ENCODE data around the gene TIAM2. TPM values are rescaled to one million over a fixed set of nuclear protein-coding genes. Genes with fewer than 3 reads are reported as not detected.

TIAM2 gene
- total and polyA plus RNA-seq, 2 donors (not counting 3 experiments of a cell fraction or from before 2014, with no cell fraction given) = 9.6 to 18.5 TPM

GRCh38 chr6:155292711-155293110, 297.6 kb downstream of the TIAM2 start:
- Histone ChIP-seq H3K27me3 (ENCODE audit: control insufficient read depth in 2 of 2, insufficient read depth in 2 of 2, low read length in 2 of 2) (no peaks in the 10 kb centered on the region), H2AFZ (ENCODE audit: low read depth, low read length) (no peak overlapping the region), H3K4me1 (ENCODE audit: control insufficient read depth, extremely low read depth, insufficient read depth, low read length) (peaks cover 5% of the 10 kb centered on the region), H3K36me3 (ENCODE audit: control insufficient read depth in 2 of 2, extremely low read depth in 1 of 2, insufficient read depth in 2 of 2, low read length in 2 of 2) (peaks cover 4 to 10% of the 10 kb centered on the region in 2 experiments), H4K20me1 (replicated peaks; ENCODE audit: control insufficient read depth, extremely low read depth, insufficient read depth, low read length) (no peaks in the 10 kb centered on the region), H3K79me2 (ENCODE audit: control insufficient read depth, insufficient read depth, low read length) (peaks cover 7% of the 10 kb centered on the region), H3K9me3 (replicated peaks; ENCODE audit: control insufficient read depth, insufficient read depth, low read length) (no peaks in the 10 kb centered on the region), H3K27ac (ENCODE audit: insufficient read depth, low read depth, low read length) (no peak overlapping the region), H3K9ac (replicated peaks; ENCODE audit: extremely low read depth, insufficient read depth, low read length) (no peak overlapping the region), H3K4me3 (replicated peaks in 1 of 3; ENCODE audit: insufficient read depth in 1 of 3, low read depth in 1 of 3, low read length in 3 of 3) (no peak overlapping the region), H3K4me2 (ENCODE audit: insufficient read depth, low read length) (no peak overlapping the region), H3K9me1 (replicated peaks; ENCODE audit: control insufficient read depth, extremely low read depth, insufficient read depth, low read length) (no peaks in the 10 kb centered on the region)
- intact Hi-C loops (cut with micrococcal nuclease) = no loop called here
- ChIA-PET CTCF (interaction anchor here (1.0 to 1.6 kb wide), 3 partner anchors 9 to 115 kb away, joined by 3 to 4 read pairs (median 3); no protein-coding TSS in a partner anchor), POLR2A (no interaction called here)
- TF ChIP-seq EZH2 (IDR thresholded peaks at IDR 0.05; ENCODE audit: borderline replicate concordance, low read depth, low read length, severe bottlenecking) (no peak), GATA2 (IDR thresholded peaks at IDR 0.05; ENCODE audit: insufficient read depth, insufficient read length, low read depth, low read length) (no peak), POLR2A (IDR thresholded peaks at IDR 0.05; ENCODE audit: low read depth, low read length) (no peak), POLR2AphosphoS5 (IDR thresholded peaks at IDR 0.05; ENCODE audit: insufficient read depth, low read depth, low read length) (no peak), MYC (IDR thresholded peaks at IDR 0.05; ENCODE audit: low read depth, low read length) (no peak), CTCF (IDR thresholded peaks at IDR 0.05; ENCODE audit: extremely low read depth in 1 of 2, insufficient read depth in 1 of 2, low read depth in 1 of 2, low read length in 2 of 2) (no peak), MAX (IDR thresholded peaks at IDR 0.05; ENCODE audit: insufficient read depth, insufficient read length) (no peak), JUN (IDR thresholded peaks at IDR 0.05; ENCODE audit: borderline replicate concordance, insufficient read depth, insufficient read length, low read depth) (no peak), FOS (IDR thresholded peaks at IDR 0.05; ENCODE audit: borderline replicate concordance, insufficient read depth, low read length) (no peak)
- dilution Hi-C loops (cut with MboI; ENCODE audit: extremely low pct_ligation_motif_present, low sequenced_read_pairs) = no loop called here
- no TSS peak for BruUV-seq (replicated peaks)
- DNase-seq (ENCODE audit: low read depth, low spot score) (no peak), FAIRE-seq (no peak)

Measured in endothelial cell of umbilical vein (primary cell).